HS-5 (cell line): Measurements from ENCODE around the gene CDK11A.
"Not testable (repeated sequence)": the region's sequence is repeated elsewhere in the genome, so short reads cannot be mapped to it uniquely, and the experiment has no call there.

Source experiments
- DNase-seq: peaks from one replicate; pipeline ENCODE4 v3.0.0-alpha.2; 2012; ENCODE audit warnings: low read depth

The CDK11A gene

GRCh38 chr1:1662392-1662791 lies 61.8 kb downstream of the CDK11A start:
- DNase-seq = not testable (repeated sequence)

- peak; percentile 96 for DNase-seq
These were observed 65.3 kb downstream of the CDK11A start, which contains the start of gene CDK11B for GRCh38 chr1:1658583-1659549. Gene CDK11B, minus strand, starts transcription at chr1:1659004. Its CDS starts 1,519 bp downstream, at chr1:1657485.
